Thyroid gland (tissue), 4 donors: ENCODE results near the gene DCLRE1A.

Source experiments
- CTCF ChIP-seq, 6 experiments: fragments of 200-600 bp in 3 of 6; fragments of 450-650 bp in 3 of 6; sonication (generic) in 3 of 6; IDR thresholded peaks; one replicate each; pipeline ENCODE4 v1.5.1; 2016 to 2019; ENCODE audit warnings: antibody characterized with exemption in 6 of 6, mild to moderate bottlenecking in 2 of 6, inconsistent platforms in 1 of 6, moderate library complexity in 1 of 6
- POLR2A ChIP-seq, 2 donors: fragments of 450-650 bp; IDR thresholded peaks; one replicate each; pipeline ENCODE4 v1.6.1; 2017; ENCODE audit warnings: antibody characterized with exemption in 2 of 2, mild to moderate bottlenecking in 2 of 2, moderate library complexity in 1 of 2

- TF ChIP-seq POLR2A (IDR thresholded peaks at IDR 0.05) (no peak), CTCF (IDR thresholded peaks at IDR 0.05) (no peak)
These were observed 9.9 kb downstream of the DCLRE1A start for GRCh38 chr10:113843972-113844485.
